Measurements from ENCODE around the gene GIPC3. TPM values are rescaled to one million over a fixed set of nuclear protein-coding genes. Genes with fewer than 3 reads are reported as not detected.

GIPC3 gene
- total RNA-seq, 2 experiments from 2014 or later: 1.1 TPM

DNA sequence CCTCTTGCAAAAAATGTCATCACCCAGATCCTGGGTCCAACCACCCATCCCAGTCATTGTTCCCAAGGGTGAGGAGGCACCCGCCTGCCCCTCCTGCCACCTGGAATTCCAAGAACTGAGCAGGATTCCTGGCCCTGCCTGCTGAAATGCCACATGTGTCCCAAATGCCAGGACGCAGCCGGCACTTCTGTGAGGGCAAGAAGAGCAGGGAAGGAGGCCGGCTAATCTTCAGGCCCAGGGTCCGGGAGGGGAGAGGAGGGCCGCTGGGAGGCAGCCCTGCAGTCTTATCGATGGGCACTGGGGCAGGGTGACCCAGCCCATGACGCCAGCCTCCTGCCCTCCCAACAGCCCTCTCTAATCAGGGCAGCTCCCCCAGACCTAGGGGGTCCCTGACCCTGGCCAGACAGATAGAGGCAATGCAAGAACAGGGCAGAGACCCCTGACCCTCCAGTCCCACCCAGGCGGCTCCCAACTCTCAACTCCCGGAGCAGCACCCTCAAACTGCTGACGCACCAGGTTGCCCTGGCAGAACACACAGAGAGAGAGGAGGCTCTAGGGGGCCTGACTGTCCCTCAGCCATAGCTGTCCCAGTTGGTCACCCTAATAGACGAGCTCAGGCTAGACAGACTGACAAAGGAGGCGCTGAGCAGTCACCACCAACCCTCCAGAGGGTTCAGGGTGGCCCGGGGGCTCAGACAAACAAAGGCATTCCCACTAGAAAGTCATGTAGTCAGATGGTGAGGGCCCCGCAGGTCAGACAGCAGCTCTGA, 29.4 kb upstream of the GIPC3 start:
- Histone ChIP-seq H3K36me3 (ENCODE audit: insufficient read depth, low read length) (peaks cover 2% of the 10 kb centered on the region), H3K9me3 (ENCODE audit: control insufficient read depth in 1 of 2, insufficient read depth in 1 of 2, low read length in 2 of 2) (no peaks in the 10 kb centered on the region), H3K4me3 (ENCODE audit: low read length) (peak overlapping the region; percentile 84), H3K27ac (ENCODE audit: low read depth in 1 of 2, low read length in 2 of 2) (peak overlapping the region; percentile 45 to 82), H3K27me3 (ENCODE audit: control insufficient read depth in 1 of 2, insufficient read depth in 2 of 2, low read length in 2 of 2) (no peaks in the 10 kb centered on the region), H3K4me1 (ENCODE audit: insufficient read depth, low read length) (peaks cover 65% of the 10 kb centered on the region)
- TF ChIP-seq, protein P1, sequence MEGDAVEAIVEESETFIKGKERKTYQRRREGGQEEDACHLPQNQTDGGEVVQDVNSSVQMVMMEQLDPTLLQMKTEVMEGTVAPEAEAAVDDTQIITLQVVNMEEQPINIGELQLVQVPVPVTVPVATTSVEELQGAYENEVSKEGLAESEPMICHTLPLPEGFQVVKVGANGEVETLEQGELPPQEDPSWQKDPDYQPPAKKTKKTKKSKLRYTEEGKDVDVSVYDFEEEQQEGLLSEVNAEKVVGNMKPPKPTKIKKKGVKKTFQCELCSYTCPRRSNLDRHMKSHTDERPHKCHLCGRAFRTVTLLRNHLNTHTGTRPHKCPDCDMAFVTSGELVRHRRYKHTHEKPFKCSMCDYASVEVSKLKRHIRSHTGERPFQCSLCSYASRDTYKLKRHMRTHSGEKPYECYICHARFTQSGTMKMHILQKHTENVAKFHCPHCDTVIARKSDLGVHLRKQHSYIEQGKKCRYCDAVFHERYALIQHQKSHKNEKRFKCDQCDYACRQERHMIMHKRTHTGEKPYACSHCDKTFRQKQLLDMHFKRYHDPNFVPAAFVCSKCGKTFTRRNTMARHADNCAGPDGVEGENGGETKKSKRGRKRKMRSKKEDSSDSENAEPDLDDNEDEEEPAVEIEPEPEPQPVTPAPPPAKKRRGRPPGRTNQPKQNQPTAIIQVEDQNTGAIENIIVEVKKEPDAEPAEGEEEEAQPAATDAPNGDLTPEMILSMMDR (IDR thresholded peaks at IDR 0.05): no peak
- Mint-ChIP-seq H3K4me1 (ENCODE audit: low read depth) (peaks cover 40% of the 10 kb centered on the region), H3K9me3 (no peaks in the 10 kb centered on the region), H3K27ac (peak overlapping the region; percentile 93), H3K4me3 (peak overlapping the region; percentile 93), H3K36me3 (ENCODE audit: low read depth) (peaks cover 19% of the 10 kb centered on the region), H3K27me3 (no peaks in the 10 kb centered on the region)
- no peak for ATAC-seq (ENCODE audit: poor library complexity)
- DNase-seq: peak in 1 of 14 experiments; percentile 34
- CTCF ChIA-PET: interaction anchor here (1.0 to 3.4 kb wide), 2 partner anchors 8 to 11 kb away, joined by 3 to 33 read pairs; no protein-coding TSS in a partner anchor
- intact Hi-C loops (cut with DNase I, micrococcal nuclease): loop anchor here in 1 of 2 experiments (2.0 kb wide), 1 partner anchor 71 kb away; the partner anchor contains the start of gene CACTIN
- POLR2A ChIA-PET: interaction anchor here (0.5 to 2.4 kb wide), 9 partner anchors 10 to 575 kb away, joined by 3 to 21 read pairs (median 5); partner anchors contain the start of genes APBA3, GIPC3 and MRPL54

DNA sequence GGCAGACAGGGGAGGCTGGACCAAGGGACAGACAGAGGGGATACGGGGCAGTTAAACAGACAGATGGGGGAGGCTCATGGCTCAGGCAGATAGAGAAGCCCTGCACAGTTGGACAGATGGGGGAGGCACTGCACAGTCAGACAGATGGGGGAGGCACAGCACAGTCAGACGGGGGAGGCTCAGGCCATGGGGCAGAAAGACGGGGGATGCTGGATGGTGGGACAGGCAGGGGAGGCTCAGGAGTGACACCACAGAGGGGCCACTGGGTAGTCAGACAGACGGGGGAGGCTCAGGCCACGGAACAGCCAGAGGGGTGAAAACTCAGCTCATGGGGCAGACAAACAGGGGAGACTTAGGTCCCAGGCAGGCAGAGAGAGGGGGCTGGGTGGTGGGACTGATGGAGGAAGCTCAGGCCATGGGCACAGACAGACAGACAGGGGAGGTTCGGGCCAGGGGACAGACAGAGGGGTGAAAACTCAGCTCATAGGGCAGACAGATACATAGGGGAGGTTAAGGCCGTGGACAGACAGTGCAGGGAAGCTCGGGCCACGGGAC, 28.8 kb upstream of the GIPC3 start:
- Mint-ChIP-seq H3K36me3 (ENCODE audit: low read depth) (peaks cover 18% of the 10 kb centered on the region), H3K4me1 (ENCODE audit: low read depth) (peaks cover 37% of the 10 kb centered on the region), H3K4me3 (peak overlapping the region; percentile 93), H3K27me3 (no peaks in the 10 kb centered on the region), H3K27ac (peak overlapping the region; percentile 93), H3K9me3 (no peaks in the 10 kb centered on the region)
- H3K27ac ChIP-seq (ENCODE audit: low read depth in 1 of 2, low read length in 2 of 2): peak overlapping the region; percentile 45 to 71
- intact Hi-C loops (cut with DNase I, micrococcal nuclease): no loop called here
- TF ChIP-seq, protein P1 (IDR thresholded peaks at IDR 0.05): no peak
- H3K27me3 ChIP-seq (ENCODE audit: control insufficient read depth in 1 of 2, insufficient read depth in 2 of 2, low read length in 2 of 2): no peaks in the 10 kb centered on the region
- POLR2A ChIA-PET: interaction anchor here (0.5 to 2.4 kb wide), 9 partner anchors 8 to 575 kb away, joined by 3 to 21 read pairs (median 4); partner anchors contain the start of genes CACTIN, GIPC3 and MRPL54
- H3K4me3 ChIP-seq (ENCODE audit: low read length): peak overlapping the region; percentile 84
- peak; percentile 0 for ATAC-seq (ENCODE audit: poor library complexity)
- CTCF ChIA-PET: interaction anchor here (1.0 to 3.4 kb wide), 3 partner anchors 9 to 29 kb away, joined by 3 to 33 read pairs (median 4); partner anchors contain the start of gene GIPC3
- no peaks in the 10 kb centered on the region for H3K9me3 ChIP-seq (ENCODE audit: control insufficient read depth in 1 of 2, insufficient read depth in 1 of 2, low read length in 2 of 2)
- H3K36me3 ChIP-seq (ENCODE audit: insufficient read depth, low read length): no peaks in the 10 kb centered on the region
- no peak for DNase-seq
- H3K4me1 ChIP-seq (ENCODE audit: insufficient read depth, low read length): peaks cover 63% of the 10 kb centered on the region

GRCh38 chr19:3556978-3557460, 28.3 kb upstream of the GIPC3 start:
- H3K9me3 Mint-ChIP-seq: no peaks in the 10 kb centered on the region
- H3K4me3 ChIP-seq (ENCODE audit: low read length): peak overlapping the region; percentile 84
- H3K4me1 ChIP-seq (ENCODE audit: insufficient read depth, low read length): peaks cover 58% of the 10 kb centered on the region
- no peaks in the 10 kb centered on the region for H3K36me3 ChIP-seq (ENCODE audit: insufficient read depth, low read length)
- ATAC-seq (ENCODE audit: poor library complexity): peak; percentile 21
- H3K27me3 Mint-ChIP-seq: no peaks in the 10 kb centered on the region
- peak; percentile 34 to 85 (median 58) for DNase-seq
- intact Hi-C loops (cut with DNase I, micrococcal nuclease): loop anchor here in 1 of 2 experiments (1.0 kb wide), 3 partner anchors 15 to 70 kb away; partner anchors contain the start of genes FZR1 and HMG20B
- no peaks in the 10 kb centered on the region for H3K27me3 ChIP-seq (ENCODE audit: control insufficient read depth in 1 of 2, insufficient read depth in 2 of 2, low read length in 2 of 2)
- H3K36me3 Mint-ChIP-seq (ENCODE audit: low read depth): peaks cover 13% of the 10 kb centered on the region
- peaks cover 33% of the 10 kb centered on the region for H3K4me1 Mint-ChIP-seq (ENCODE audit: low read depth)
- no peaks in the 10 kb centered on the region for H3K9me3 ChIP-seq (ENCODE audit: control insufficient read depth in 1 of 2, insufficient read depth in 1 of 2, low read length in 2 of 2)
- CTCF ChIA-PET: interaction anchor here (1.0 to 3.4 kb wide), 3 partner anchors 9 to 29 kb away, joined by 3 to 33 read pairs (median 4); partner anchors contain the start of gene GIPC3
- POLR2A ChIA-PET: interaction anchor here (0.7 to 2.4 kb wide), 11 partner anchors 9 to 843 kb away, joined by 3 to 21 read pairs (median 4); partner anchors contain the start of genes CACTIN, GIPC3, MRPL54 and SH3GL1
- H3K27ac ChIP-seq (ENCODE audit: low read depth in 1 of 2, low read length in 2 of 2): peak overlapping the region; percentile 45 to 71
- peak overlapping the region; percentile 93 for H3K27ac Mint-ChIP-seq
- H3K4me3 Mint-ChIP-seq: peak overlapping the region; percentile 93
- TF ChIP-seq, protein P1 (IDR thresholded peaks at IDR 0.05): no peak

All from CD4-positive, alpha-beta T cell (primary cell).